C4-2B (cell line): ENCODE results near the gene UGT1A7.

Experiments
- ZFX ChIP-seq: fragments of 450-650 bp; IDR thresholded peaks from 2 replicates; pipeline ENCODE4 v1.6.1; 2017
- TF ChIP-seq, protein P1 (sequence below): fragments of 450-650 bp; conservative IDR thresholded peaks from 2 replicates; pipeline ENCODE4 v1.5.1; 2017; ENCODE audit warnings: mild to moderate bottlenecking

- TF ChIP-seq, protein P1, sequence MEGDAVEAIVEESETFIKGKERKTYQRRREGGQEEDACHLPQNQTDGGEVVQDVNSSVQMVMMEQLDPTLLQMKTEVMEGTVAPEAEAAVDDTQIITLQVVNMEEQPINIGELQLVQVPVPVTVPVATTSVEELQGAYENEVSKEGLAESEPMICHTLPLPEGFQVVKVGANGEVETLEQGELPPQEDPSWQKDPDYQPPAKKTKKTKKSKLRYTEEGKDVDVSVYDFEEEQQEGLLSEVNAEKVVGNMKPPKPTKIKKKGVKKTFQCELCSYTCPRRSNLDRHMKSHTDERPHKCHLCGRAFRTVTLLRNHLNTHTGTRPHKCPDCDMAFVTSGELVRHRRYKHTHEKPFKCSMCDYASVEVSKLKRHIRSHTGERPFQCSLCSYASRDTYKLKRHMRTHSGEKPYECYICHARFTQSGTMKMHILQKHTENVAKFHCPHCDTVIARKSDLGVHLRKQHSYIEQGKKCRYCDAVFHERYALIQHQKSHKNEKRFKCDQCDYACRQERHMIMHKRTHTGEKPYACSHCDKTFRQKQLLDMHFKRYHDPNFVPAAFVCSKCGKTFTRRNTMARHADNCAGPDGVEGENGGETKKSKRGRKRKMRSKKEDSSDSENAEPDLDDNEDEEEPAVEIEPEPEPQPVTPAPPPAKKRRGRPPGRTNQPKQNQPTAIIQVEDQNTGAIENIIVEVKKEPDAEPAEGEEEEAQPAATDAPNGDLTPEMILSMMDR, result no peak
- TF ChIP-seq ZFX, result no peak
These were observed 30.3 kb upstream of the UGT1A7 start for GRCh38 chr2:233651430-233651829.
